Activated T-cell treated with anti-CD3 and anti-CD28 coated beads for 1 hour (primary cell): Measurements from ENCODE around the gene LOXHD1.

Experiments used
- DNase-seq: peaks from one replicate; pipeline ENCODE4 v3.0.0-alpha.2; 2020; ENCODE audit warnings: low read depth

The LOXHD1 gene

DNA sequence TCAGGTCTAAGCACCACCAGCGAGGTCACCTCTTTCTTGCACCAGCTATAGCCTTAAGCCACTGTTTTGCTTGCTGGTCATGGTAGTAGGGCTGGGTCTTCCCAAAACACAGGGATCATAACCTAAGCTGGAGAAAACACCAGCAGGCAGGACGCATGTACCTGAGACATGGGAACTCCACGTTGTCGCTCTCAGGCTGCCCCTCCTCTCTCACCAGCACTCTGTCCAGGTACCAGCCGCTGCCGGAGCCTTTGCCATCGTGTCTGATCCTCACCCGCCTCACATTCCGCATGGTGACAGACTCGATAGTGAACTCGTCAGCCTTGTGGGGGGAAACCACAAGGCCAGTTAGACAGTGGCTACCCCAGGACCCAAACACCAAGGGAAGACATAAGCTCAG, 79.5 kb downstream of the LOXHD1 start:
- DNase-seq, result no peak

DNA sequence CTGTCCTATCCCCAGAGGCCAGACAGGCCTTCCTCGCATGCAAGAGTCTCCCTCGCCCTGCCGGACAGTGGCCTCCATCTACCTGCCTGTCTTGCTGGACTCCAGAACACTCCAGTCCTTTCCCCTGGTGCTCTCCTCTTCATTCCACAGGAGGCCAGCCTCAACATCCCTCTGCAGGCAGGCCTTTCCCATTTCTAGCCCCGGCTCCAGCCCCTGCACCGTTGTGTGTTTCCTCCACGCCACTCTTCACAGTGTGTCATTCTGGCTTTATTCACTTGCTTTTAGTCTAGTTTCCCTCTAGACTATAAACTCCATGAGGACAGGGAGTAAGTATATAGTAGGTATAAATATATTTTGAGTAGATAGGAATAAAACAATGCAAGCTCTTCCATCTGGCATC, 81.2 kb downstream of the LOXHD1 start:
- no peak for DNase-seq

DNA sequence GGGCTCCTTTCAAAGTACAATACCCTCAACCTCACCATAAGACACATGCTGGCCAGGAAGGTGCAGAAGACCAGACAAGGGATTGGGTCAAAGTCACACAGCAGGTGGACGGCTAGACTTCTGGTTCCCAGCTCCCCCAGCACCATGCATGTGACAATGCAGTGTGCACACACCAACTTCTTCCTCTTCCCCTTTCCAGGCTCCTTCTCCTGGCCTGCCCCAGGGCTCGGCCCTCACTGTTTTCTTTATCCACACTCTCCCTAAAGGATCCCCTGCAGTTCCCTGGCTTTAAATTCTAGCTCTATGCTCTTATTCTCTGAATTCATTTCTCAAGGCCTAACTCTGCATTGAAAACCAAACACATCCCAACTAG, 82.3 kb downstream of the LOXHD1 start:
- no peak for DNase-seq

DNA sequence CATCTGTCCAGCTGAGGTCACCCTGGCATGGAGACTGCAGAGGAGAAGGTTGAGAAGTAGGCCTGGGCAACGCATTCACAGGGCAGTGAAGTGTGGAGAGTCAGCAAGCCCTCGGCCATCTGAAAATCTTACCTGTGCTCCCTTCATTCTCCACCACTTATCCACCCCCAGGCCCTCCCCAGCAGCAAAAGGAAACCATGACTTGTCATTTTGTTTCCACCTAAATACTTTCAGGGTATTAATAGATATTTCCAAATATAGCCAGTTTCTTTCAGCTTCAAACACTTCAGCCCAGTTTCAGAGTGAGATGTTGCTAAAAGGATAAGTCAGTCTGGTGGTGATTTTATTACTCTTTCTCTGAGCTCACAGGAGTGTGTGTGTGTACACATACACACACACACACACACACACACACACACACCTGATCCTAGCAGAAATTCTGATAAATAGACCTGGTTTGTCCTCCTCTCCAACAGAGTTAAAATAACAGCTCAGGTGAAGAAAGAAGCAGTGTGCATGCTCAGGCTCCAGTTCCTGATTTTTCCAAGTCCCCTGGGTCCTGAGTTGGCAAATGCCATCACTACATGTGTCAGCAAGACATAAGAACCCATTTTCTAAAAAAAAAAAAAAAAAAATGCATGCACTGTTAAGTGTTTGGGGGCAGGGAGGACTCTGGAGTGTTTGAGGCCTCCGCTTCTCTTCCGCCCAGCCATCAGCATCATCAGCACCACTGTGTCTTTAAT, 82.8 kb downstream of the LOXHD1 start:
- no peak for DNase-seq

DNA sequence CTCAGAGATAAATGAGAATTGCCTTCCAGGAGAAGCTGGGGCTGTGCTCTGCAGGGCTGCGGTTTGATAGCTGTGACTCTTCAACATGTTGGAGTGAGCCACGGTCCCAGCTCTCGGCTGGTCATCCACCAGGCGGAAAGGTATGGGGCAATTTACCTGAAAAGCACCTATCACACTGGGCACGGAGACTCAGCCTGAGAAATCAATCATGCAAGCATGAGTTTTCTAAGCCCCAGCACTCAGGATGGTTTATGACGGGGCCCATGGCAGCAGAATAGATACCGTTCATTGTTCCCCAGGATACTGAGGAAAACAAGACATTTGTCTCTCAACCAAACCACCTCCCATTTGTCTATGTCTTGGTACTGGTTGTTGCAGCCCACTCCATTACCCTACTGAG, 83.9 kb downstream of the LOXHD1 start:
- DNase-seq, result no peak

DNA sequence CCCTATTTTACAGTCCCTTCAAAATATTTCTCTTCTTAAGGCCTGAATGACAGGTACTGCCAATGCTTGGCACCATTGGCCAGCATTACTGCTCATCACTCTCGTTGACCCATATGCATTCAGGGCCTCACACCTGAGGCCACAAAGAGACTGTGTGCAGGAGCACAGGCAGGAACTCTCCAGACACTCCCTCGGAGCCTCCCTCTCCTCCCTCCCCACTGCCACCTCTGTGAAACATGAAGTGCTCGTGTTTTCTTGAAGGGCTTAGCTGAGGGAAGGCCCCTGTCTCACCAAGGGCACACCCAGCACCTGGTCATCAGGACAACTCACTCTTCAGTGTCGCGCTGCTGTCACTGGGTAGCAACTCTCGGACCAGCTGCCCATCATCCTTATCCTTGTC, 85.3 kb downstream of the LOXHD1 start:
- DNase-seq, result no peak

DNA sequence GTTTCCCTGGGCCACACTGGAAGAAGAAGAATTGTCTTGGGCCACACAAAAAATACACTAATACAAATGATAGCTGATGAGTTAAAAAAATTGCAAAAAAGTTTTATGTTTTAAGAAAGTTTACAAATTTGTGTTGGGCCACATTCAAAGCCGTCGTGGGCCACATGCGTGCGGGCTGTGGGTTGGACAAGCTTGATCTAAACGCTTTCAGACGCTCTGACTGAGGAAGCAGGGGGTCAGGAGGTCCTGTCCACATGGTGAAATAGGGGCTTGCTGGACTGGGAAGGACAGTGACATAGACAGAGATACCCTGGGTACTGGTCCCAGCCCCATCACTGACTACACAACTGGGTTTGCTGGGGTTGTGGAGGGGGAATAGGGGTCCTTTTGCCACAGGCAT, 86.4 kb downstream of the LOXHD1 start:
- DNase-seq, result no peak

DNA sequence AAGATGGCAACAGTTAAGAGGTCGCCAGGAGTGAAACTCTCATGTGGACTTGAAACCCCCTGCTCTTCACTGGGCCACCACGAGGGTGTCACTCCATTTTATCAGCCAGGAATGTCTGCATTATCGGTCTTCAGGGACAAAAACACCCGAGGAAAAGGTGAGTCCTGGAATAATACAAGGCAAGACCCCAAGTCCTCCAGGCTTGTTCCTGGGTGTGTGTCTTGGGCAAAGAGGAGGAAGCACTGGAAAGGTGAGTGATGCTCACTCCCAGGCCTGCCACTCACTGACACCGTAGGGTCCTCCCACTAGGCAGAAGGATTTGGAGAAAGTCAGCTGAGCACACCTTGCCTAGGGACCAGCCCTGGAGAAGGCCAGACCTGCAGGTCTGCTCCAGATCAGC, 86.9 kb downstream of the LOXHD1 start:
- no peak for DNase-seq

DNA sequence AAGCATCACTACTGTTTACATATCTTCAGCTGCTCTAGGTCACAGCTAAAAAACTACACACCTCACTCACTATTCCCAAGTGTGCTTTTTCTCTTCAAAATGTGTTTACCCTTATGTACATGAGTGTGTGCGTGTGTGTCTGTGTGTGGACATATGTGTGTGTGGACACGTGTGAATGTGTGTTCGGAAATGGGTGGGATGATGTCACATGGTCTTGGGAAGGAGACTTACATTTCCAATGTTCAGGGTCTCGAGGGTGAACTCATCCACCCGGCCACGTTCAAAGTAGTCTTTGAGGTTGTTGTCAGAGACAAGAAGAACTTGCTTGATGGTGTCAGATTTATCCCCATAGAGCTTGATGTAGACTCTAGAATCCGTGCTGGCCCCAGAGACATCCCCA, 87.8 kb downstream of the LOXHD1 start:
- no peak for DNase-seq

DNA sequence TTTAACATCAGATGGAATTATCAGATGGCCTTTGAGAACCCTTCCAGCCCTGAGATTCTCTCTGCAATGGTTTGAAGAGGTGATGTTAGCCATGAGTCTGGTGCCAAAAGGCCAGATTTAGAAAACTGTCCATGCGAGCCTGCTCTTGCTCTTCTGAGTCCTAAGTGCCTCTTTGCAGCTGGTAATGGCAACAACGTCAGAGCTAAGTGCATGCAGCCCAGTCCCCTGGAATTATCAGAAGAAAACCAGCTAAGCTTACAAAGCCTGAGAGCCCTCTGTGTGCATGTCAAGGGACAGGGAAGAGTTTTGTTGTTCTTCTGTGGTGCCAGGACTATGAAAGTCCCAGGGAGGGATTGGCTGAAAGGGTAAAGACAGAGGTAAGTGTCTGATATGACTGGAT, 89.8 kb downstream of the LOXHD1 start:
- no peak for DNase-seq

DNA sequence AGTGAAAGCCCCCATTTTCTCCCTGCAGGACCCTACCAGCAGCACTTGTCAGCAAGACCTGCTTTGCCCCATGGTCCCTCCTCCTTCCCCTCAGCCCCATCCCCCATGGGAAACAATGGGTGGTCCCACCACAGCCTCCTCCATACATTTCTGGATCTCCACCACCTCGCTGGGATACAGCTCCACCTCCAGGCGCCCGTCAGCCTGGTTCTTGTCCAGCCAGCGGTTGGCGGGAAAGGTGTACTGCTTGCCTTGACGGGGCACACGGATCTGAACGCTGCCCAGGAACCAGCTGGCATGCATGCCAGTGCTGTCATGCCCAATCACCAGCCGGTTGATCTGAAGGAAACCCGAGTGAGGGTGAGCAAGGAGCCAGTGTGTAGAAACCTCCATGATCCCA, 90.9 kb downstream of the LOXHD1 start:
- no peak for DNase-seq

DNA sequence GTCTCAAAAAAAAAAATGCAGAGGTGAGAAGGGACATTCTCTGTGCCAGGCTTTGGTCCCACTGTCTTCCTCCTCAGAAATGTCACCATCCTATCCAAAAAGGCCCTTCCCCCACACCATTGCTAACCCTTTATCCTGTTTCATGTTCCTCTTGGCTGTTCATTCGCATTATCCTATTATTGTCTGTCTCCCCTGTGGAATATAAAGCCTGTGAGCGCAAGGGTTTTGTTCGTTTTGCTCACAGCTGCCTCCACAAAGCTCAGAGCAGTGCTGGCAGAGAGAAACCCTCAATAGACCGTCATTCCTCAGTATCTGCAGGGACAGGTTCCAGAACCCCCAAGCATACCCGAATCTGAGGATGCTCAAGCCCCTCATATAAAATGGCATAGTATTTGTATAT, 91.8 kb downstream of the LOXHD1 start:
- no peak for DNase-seq

DNA sequence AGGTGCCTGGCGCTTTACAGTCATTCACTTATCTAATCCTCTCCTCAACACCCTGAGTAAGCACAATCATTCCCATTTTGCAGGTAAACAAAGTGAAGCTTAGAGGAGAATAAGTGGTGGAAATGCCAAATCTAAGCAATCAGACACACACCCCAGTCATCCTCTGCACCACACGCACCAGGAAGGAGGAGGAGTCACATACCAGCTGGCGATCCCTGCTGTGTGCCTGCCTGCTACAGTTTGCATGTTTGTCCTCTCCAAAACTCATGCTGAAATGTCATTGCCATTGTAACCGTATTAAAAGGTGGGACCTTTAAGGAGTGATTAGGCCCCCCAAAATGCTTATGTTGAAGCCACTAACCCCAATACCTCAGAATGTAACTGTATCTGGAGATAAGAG, 93.7 kb downstream of the LOXHD1 start:
- no peak for DNase-seq

DNA sequence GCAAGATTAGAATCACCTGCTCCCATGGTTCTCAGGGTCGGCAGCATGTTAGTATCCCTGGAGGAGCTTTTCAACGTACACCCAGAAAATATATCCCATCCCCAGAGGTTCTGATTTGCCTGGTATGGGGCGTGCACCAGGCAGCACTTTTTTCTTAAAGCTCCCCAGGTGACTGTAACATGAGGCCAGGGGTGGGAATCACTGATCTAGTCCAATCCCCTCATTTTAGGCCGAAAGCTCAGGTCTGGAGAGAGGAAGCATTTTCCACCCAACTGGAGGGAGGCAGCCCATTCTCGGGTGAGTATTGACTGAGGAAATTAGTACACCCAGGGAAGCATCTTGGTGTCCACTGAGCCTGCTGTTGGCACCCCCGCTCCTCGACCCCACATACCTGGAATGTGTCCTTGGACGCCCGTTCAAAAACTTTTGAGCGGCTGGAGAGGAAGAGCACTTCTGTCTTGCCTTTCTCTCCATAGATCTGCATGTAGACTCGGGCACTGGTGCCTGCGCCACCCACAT, 94.3 kb downstream of the LOXHD1 start:
- DNase-seq, result no peak

DNA sequence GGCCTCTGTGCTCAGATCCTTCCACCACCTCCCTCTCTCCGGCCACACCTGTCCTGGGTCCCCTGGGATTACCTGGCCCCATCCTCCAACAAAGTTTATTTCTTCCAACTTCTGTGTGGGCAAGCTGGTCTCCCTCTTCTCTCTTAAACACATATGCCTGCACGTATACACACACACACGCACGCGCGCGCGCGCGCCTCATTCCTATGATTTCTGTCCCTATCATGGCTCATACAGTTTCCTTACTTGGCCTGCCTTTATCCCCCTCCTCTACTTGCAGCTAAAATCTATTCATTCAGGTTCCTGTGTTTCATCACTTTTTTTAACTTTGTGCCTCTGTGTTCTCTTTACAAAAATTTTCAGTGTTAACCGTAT, 96.4 kb downstream of the LOXHD1 start:
- DNase-seq, result no peak

DNA sequence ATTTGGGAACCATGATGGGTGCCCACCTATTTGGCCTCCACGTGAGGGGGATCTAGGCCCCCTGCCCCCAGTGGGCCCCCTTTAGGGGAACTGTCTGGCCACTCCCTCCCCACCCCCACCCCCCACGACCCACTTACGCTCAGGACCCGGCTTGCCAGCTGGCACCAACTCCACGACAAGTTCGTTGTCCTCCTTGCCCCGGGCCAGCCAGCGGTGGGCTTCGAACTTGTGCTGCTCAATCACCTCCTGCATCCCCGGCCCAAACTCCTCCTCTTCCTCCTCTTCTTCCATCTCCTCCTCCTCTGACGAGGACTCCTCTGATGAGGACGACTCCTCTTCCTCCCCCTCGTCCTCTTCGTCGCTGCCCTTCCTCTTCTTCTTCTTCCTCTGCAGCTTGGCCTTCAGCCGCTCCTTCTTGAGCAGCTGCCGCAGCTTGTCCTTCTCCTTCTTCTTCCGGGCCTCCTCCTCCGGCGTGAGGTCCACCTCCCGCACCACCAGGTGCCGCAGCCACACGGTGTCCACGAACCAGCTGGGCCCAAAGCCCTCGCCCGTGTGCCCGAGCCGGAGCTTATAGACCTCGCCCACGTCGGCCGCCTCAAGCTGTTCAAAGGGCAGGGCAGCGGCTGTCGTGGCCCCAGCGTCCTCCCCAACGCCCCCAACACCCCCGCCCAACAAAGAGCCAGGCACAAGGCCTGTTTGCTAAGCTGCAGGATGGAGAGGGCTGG, 96.9 kb downstream of the LOXHD1 start:
- DNase-seq, result no peak

DNA sequence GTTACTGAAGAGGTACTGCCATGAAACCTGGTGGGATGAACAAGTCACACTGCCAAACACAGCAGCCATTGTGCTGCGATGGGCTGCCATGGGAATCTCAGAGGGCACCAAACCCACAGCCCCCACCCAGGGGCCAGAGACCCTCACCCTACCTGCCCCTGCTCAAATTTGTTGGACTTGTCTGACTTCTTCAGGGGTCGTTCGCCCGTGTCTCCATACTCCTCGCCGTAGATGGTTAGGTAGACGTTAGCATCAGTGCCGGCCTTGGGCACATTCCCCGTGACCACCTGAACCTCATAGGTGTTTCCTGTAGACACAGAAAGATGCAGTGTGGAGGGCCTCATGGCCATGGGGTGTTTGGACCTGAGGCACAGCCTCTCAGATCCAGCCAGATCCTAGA, 97.7 kb downstream of the LOXHD1 start:
- no peak for DNase-seq

DNA sequence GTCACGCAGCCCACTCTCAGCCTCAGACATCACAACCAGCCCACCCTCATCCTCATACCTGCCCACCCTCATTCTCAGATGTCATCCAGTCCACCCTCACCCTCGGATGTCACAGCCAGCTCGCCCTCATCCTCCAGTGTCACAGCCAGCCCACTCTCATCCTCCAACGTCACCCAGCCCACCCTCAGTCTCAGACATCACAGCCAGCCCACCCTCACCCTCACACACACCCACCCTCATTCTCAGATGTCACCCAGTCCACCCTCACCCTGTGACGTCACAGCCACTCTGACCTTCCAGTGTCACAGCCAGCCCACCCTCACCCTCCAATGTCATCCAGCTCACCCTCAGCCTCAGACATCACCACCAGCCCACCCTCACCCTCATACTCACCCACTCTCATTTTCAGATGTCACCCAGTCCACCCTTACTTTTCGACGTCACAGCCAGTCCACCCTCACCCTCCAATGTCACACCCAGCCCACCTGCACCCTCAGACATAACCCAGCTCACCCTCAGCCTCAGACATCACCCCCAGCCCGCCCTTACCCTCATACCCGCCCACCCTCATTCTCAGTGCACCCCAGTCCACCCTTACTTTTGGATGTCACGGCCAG, 100.3 kb downstream of the LOXHD1 start:
- no peak for DNase-seq

DNA sequence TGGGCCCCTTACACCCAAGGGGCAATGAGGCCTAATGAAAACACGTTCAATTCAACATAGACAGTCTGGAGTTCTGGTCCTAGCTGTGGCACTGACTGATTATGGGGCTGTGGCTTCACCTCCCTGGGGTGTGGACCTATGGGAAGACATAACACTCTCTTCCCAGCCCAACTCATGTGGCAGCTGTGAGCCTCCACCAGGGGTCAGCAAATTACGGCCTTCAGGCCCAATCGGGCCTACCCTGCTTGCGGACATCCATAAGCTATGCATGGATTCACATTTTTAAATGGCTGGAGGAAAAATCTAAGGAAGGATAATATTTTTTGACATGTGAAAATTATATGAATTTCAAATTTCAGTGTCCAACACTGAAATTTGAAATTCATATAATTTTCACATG, 101.3 kb downstream of the LOXHD1 start:
- DNase-seq, result no peak

DNA sequence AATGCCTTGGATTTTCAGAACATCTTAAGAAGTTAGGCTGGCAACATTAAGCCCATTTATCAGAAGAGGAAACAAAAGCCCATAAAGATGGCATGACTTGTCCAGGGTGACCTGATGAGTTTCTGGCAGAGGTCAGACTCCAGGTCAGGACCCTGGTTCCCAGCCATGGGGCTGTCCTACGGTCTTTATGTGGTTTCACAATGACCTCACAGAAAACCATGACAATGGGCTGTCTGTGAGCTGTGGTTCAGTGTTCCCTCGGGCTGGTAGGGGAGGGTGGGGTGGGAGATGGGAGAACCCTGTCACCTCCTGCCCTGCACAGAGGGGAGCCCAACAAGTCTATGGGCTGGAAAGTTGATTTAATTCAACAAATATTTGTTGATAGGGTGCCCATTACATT, 101.8 kb downstream of the LOXHD1 start:
- DNase-seq, result no peak

DNA sequence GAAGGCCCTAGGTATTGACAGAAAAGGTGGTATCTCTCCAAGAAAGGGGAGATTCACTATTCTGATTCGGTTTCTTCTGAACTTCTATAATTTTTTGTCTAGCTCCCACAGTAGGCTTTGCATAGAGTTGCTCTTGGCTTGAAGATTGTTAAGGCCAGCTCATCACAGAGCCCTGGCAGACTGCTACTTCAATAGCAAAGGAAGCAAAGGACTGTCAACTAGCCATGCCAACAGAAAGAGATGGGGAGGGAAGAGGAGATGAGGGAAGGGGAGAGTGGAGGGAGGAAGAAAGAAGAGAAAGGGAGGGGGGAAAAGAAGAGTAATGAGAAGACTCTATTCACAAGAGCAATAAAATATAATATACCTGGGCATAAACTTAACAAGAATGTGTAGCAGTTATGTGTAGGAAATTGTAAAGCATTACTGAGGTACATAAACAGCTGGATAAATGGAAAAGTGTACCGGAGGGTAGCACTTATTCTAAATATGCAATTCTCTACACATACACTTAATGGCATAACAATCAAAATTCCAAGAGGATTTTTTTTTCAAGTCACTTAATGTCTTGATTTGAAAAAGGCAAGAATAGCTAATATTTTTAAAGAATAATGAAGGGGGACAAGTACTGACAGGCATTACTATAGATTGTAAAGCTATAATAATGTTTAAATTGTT, 102.5 kb downstream of the LOXHD1 start:
- no peak for DNase-seq

DNA sequence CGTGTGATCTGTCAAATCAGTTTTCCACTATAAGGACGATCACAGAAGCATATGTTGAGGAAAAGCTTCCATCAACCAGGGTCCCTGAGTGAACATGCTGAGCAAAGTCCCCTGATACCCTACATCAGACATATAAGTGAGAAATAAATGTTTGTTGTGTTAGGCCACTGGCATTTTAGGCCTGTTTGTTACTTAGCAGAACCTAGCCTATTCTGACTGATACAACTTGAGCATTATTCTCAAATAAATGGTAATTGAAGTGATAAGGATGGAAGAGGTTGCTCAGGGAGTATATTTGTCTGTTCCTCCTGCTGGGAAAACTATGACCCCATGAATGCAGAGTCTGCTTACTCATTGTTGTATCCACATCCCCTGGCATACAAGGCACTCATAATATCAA, 106.4 kb downstream of the LOXHD1 start:
- DNase-seq, result no peak

DNA sequence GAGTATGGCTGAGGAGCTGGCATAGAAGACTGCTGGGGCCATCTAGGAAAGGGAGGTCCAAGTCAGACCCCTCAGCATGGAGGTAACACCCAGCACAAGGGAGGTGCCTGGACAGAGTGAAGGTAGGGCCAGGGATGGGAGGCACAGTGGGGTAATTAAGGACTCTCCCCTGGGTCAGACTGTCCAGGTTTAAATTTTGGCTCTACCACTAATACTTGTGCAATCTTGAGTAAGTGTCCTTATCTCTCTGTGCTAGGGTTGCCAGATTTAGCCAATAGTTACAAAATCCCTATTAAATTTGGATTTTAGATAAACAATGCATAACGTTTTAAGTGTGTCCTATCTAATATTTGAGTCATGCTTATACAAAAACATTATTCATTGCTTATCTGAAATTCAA, 109.5 kb downstream of the LOXHD1 start:
- no peak for DNase-seq
